Ishikawa (cell line): Measurements from ENCODE around the gene DYNC1I1.

Source experiments
- CEBPB ChIP-seq: IDR thresholded peaks from 2 replicates; pipeline ENCODE4 v1.6.1; 2012
- CREB1 ChIP-seq: IDR thresholded peaks from 2 replicates; pipeline ENCODE4 v1.6.1; 2012; ENCODE audit warnings: low read depth
- EGR1 ChIP-seq: IDR thresholded peaks from 2 replicates; pipeline ENCODE4 v1.6.1; 2012
- EP300 ChIP-seq: IDR thresholded peaks from 2 replicates; pipeline ENCODE4 v1.6.1; 2012; ENCODE audit warnings: borderline replicate concordance
- FOXM1 ChIP-seq: IDR thresholded peaks from 2 replicates; pipeline ENCODE4 v1.6.1; 2012; ENCODE audit warnings: low read depth, borderline replicate concordance
- NFIC ChIP-seq: IDR thresholded peaks from 2 replicates; pipeline ENCODE4 v1.6.1; 2012
- RAD21 ChIP-seq: IDR thresholded peaks from 2 replicates; pipeline ENCODE4 v1.6.1; 2012; ENCODE audit warnings: low read depth
- TAF1 ChIP-seq: IDR thresholded peaks from 2 replicates; pipeline ENCODE4 v1.6.1; 2012; ENCODE audit warnings: low read depth, mild to moderate bottlenecking
- TCF12 ChIP-seq: IDR thresholded peaks from 2 replicates; pipeline ENCODE4 v1.6.1; 2012; ENCODE audit warnings: low read depth
- TEAD4 ChIP-seq: IDR thresholded peaks from 2 replicates; pipeline ENCODE4 v1.6.1; 2012
- YY1 ChIP-seq: IDR thresholded peaks from 2 replicates; pipeline ENCODE4 v1.6.1; 2012; ENCODE audit warnings: low read depth
- ZBTB7A ChIP-seq: IDR thresholded peaks from 2 replicates; pipeline ENCODE4 v1.6.1; 2012; ENCODE audit warnings: low read depth
- TF ChIP-seq, protein P1 (sequence below): IDR thresholded peaks from 2 replicates; pipeline ENCODE4 v1.6.1; 2012
- TF ChIP-seq, protein P2 (sequence below): IDR thresholded peaks from 2 replicates; pipeline ENCODE4 v1.6.1; 2012
- TF ChIP-seq, protein P3 (sequence below): IDR thresholded peaks from 2 replicates; pipeline ENCODE4 v1.6.1; 2012; ENCODE audit warnings: low read depth, mild to moderate bottlenecking

Gene DYNC1I1

DNA sequence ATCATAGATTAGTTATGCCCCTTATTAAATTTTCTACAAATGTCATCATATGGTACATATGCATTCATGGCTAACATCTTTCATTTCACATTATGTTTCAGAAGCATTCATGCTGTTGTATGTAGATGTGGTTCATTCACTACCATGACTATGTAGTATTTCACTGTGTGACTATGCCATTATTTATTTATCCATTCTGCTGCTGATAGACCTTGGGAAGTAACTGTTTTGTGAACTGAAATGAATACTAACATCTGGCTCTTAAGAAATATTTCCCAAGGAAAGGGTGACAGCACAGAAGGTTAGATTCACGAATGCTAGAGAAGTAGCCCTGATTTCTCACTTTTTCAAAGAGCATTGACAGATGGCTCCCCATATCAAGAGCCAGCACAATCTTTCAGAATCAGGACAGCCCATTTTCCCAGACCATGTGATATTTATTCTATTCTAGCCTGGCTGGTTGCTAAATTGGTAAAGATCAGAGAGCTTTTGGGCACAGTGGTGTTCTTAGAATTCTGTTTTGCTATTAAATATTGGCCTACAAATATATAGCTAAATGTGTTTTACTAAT lies 157.4 kb downstream of the DYNC1I1 start:
- TF ChIP-seq FOXM1 (no peak), TCF12 (no peak), EP300 (no peak), RAD21 (no peak), CEBPB (no peak), EGR1 (no peak), ZBTB7A (no peak), CREB1 (no peak), TEAD4 (no peak), TAF1 (no peak), YY1 (no peak), NFIC (no peak)
- TF ChIP-seq, protein P1, sequence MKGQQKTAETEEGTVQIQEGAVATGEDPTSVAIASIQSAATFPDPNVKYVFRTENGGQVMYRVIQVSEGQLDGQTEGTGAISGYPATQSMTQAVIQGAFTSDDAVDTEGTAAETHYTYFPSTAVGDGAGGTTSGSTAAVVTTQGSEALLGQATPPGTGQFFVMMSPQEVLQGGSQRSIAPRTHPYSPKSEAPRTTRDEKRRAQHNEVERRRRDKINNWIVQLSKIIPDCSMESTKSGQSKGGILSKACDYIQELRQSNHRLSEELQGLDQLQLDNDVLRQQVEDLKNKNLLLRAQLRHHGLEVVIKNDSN: no peak
- TF ChIP-seq, protein P2, sequence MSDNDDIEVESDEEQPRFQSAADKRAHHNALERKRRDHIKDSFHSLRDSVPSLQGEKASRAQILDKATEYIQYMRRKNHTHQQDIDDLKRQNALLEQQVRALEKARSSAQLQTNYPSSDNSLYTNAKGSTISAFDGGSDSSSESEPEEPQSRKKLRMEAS: no peak
- TF ChIP-seq, protein P3, sequence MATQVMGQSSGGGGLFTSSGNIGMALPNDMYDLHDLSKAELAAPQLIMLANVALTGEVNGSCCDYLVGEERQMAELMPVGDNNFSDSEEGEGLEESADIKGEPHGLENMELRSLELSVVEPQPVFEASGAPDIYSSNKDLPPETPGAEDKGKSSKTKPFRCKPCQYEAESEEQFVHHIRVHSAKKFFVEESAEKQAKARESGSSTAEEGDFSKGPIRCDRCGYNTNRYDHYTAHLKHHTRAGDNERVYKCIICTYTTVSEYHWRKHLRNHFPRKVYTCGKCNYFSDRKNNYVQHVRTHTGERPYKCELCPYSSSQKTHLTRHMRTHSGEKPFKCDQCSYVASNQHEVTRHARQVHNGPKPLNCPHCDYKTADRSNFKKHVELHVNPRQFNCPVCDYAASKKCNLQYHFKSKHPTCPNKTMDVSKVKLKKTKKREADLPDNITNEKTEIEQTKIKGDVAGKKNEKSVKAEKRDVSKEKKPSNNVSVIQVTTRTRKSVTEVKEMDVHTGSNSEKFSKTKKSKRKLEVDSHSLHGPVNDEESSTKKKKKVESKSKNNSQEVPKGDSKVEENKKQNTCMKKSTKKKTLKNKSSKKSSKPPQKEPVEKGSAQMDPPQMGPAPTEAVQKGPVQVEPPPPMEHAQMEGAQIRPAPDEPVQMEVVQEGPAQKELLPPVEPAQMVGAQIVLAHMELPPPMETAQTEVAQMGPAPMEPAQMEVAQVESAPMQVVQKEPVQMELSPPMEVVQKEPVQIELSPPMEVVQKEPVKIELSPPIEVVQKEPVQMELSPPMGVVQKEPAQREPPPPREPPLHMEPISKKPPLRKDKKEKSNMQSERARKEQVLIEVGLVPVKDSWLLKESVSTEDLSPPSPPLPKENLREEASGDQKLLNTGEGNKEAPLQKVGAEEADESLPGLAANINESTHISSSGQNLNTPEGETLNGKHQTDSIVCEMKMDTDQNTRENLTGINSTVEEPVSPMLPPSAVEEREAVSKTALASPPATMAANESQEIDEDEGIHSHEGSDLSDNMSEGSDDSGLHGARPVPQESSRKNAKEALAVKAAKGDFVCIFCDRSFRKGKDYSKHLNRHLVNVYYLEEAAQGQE: no peak

DNA sequence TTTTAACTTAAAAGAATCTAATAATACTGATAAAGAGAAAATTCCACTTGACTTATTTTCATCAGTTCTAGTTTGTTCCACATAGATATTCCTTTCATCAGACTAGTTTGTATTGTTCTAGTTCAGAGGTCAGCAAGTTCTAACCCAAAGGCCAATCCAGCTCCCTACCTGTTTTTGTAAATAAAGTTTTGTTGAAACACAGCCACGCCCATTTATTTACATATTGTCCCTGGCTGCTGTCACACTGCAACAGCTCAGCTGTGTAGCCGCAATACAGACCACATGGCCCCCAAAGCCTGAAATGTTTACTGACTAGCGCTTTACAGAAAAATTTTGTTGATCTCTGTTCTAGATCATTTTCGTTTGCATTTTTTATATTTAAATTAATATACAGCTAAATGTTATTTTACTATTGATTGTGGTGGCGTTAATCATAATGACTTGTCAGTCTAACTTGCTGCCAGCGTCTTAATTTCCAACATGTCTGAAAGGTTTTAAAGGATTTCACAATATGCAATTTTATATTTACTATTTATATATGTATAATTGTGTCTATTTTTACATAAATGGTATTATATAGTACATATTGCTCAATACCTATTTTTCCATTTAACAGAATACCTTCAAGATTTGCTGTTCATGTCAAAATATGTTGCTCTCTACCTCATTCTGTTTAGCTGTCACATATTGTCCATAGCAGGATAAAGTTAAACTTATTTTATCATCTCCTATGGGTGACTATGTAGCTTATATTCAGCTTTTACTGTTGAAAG lies 159.3 kb downstream of the DYNC1I1 start:
- TF ChIP-seq TAF1 (no peak), CREB1 (no peak), FOXM1 (no peak), NFIC (no peak), TCF12 (no peak), RAD21 (no peak), YY1 (no peak), TEAD4 (no peak), CEBPB (no peak), EGR1 (no peak), EP300 (no peak), ZBTB7A (no peak)
- TF ChIP-seq, protein P3: no peak
- TF ChIP-seq, protein P2: no peak
- TF ChIP-seq, protein P1: no peak

DNA sequence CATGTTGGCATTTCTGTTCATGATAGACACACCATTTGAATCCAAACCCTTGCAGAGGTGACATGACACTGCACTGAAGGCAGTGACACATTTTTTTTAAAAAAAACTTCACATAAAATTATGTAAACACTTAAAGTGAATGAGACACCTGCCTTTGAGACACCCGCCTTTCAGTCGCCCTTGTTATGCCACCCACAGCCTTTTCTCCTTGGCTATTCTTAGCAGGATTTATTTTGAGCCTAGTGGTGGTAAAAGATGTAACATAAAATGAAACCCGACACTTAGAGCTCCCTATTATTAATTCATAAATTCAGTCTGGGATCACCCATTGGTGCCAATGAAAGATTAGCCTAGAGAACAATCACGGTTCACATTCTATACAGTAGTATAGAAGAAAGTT lies 161.3 kb downstream of the DYNC1I1 start:
- TF ChIP-seq FOXM1: no peak
- TF ChIP-seq, protein P2: no peak
- TF ChIP-seq YY1: no peak
- no peak for TF ChIP-seq EP300
- no peak for TF ChIP-seq ZBTB7A
- TF ChIP-seq CREB1: no peak
- no peak for TF ChIP-seq TCF12
- TF ChIP-seq NFIC: no peak
- TF ChIP-seq TAF1: no peak
- TF ChIP-seq RAD21: no peak
- TF ChIP-seq CEBPB: no peak
- TF ChIP-seq, protein P3: no peak
- TF ChIP-seq EGR1: no peak
- no peak for TF ChIP-seq TEAD4
- TF ChIP-seq, protein P1: no peak
